GM23248 (cell line): Measurements from ENCODE around the gene HOXA5.

Experiments used
- EZH2 ChIP-seq: fragments of 200-600 bp; sonication (generic); IDR thresholded peaks from 2 replicates; pipeline ENCODE4 v1.6.1; 2018; ENCODE audit warnings: antibody characterized with exemption, mild to moderate bottlenecking; ENCODE audit not compliant: insufficient read depth, poor library complexity, severe bottlenecking
- EZH2phosphoT487 ChIP-seq: fragments of 200-600 bp; sonication (generic); IDR thresholded peaks from 2 replicates; pipeline ENCODE4 v1.6.1; 2018; ENCODE audit warnings: antibody characterized with exemption, moderate library complexity, mild to moderate bottlenecking, low read depth; ENCODE audit not compliant: insufficient read depth

DNA sequence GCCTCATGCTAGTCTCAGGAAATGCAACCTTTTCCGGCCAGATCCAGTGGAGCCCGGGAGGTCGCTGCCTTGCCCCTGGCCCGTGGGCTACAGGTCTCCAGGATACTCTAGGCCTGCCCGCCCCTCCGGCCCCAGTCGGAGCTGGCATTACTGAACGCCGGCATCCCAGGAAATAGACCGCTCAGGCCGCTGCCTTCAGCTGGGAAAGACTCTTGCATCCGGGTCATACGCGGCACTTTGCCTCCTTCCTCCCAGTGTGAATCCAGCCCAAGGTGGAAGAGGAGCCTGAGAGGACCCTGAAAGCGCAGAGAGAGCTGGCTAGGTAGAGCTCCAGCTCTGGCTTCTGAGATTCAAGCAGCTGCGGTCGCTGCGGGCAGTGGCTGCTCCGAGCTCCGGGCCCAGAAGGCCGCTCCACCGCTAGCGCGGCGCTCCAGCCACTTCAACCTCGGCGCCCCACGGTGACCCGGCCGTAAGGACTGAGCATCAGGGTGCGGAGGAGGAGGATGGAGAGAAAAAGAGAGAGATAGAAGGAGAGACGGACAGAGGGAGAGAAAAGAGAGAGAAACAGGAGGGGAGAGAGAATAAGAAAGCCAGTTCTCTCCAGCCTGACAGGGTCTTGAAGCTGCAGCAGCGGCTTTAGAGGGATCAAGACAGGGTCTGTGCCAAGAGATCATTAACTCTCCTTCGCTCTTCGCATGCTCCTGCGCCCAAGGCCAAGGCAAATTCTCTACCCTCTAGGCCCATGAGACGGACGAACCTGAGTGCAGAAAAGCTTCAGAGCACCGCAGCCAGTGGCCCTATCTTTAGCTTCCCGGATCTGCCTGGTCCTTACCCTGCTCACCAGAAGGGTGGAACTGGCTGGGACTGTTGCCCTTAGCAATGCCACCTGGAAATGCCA, 32.4 kb upstream of the HOXA5 start:
- no peak for TF ChIP-seq EZH2
- no peak for TF ChIP-seq EZH2phosphoT487
